Measurements from ENCODE around the gene ARSA. TPM values are rescaled to one million over a fixed set of nuclear protein-coding genes. Genes with fewer than 3 reads are reported as not detected.
A peak's percentile ranks its signal among the peaks of the same experiment; 100 is the strongest.

The ARSA gene
- total RNA-seq, 1 experiment from 2014 or later, result 10.3 TPM

GRCh38 chr22:50607659-50608020, 20.3 kb downstream of the ARSA start:
- no peak overlapping the region; the same call in 1 of the 2 replicates for H3K14ac ChIP-seq (ENCODE audit: insufficient read depth, low read length)
- H3K4me1 Mint-ChIP-seq, result peaks cover 4 to 5% of the 10 kb centered on the region in 2 experiments
- H4K20me1 ChIP-seq (ENCODE audit: control insufficient read depth, insufficient read depth, insufficient read length), result no peaks in the 10 kb centered on the region
- DNase-seq, result no peak
- H4K8ac ChIP-seq (replicated peaks; ENCODE audit: insufficient read length, low read depth, low read length), result no peak overlapping the region
- TF ChIP-seq CTCF (conservative IDR thresholded peaks at IDR 0.05), result no peak
- no peak overlapping the region for H2BK120ac ChIP-seq (ENCODE audit: low read depth, low read length, poor library complexity, severe bottlenecking)
- no peak overlapping the region for H2BK12ac ChIP-seq (ENCODE audit: insufficient read length, low read depth, low read length)
- no peaks in the 10 kb centered on the region for H3K9me3 Mint-ChIP-seq
- no peak overlapping the region for H3K23ac ChIP-seq (ENCODE audit: insufficient read length, low read depth, low read length)
- H3K9me3 ChIP-seq (ENCODE audit: control insufficient read depth, low read depth, low read length), result no peaks in the 10 kb centered on the region
- H3K4me2 ChIP-seq (ENCODE audit: insufficient read depth, insufficient read length, low read length), result no peak overlapping the region
- H3K4me1 ChIP-seq (ENCODE audit: insufficient read depth, low read length), result peaks cover 3% of the 10 kb centered on the region; the same call in 1 of the 2 replicates
- H2BK20ac ChIP-seq (ENCODE audit: low read depth, low read length, poor library complexity, severe bottlenecking), result no peak overlapping the region
- H2AFZ ChIP-seq (ENCODE audit: low read length), result no peak overlapping the region
- no peaks in the 10 kb centered on the region; the same call in 1 of the 2 replicates for H3K27me3 ChIP-seq (ENCODE audit: insufficient read depth, low read length)
- no peak overlapping the region for H4K91ac ChIP-seq (ENCODE audit: insufficient read length, low read depth, low read length)
- peaks cover 5% of the 10 kb centered on the region for H3K23me2 ChIP-seq (ENCODE audit: insufficient read length, low read depth, low read length, poor library complexity, severe bottlenecking)
- no peak overlapping the region for H3K4ac ChIP-seq (ENCODE audit: low read depth, low read length)
- peaks cover 31% of the 10 kb centered on the region for H3K27me3 Mint-ChIP-seq (ENCODE audit: low read depth)
- H3K79me2 ChIP-seq (ENCODE audit: insufficient read depth, low read length), result no peaks in the 10 kb centered on the region
- no peak overlapping the region for H3T11ph ChIP-seq (ENCODE audit: low read length)
- WGBS (ENCODE audit: extremely low coverage, insufficient read length, low lambda C conversion rate), result no CpG with 5 or more reads among the region's 6 CpGs
- no peak overlapping the region for H2AK5ac ChIP-seq (ENCODE audit: insufficient read length, low read length)
- no peak overlapping the region for H3K56ac ChIP-seq (ENCODE audit: insufficient read length, low read depth, low read length)
- peak overlapping the region in 1 of 3 experiments; percentile 75; a peak in 1 of 7 replicates for H3K27ac Mint-ChIP-seq
- no peak overlapping the region for H3K9ac ChIP-seq (ENCODE audit: extremely low read depth, insufficient read length, low read length)
- H3K36me3 Mint-ChIP-seq (ENCODE audit: insufficient read depth in 1 of 3, low read depth in 3 of 3), result no peaks in the 10 kb centered on the region; a peak in 1 of 7 replicates
- H3K4me3 Mint-ChIP-seq, result no peak overlapping the region
- H2BK15ac ChIP-seq (ENCODE audit: low read depth, low read length), result no peak overlapping the region
- no peak overlapping the region for H4K5ac ChIP-seq (ENCODE audit: insufficient read length, low read depth, low read length)
- no peak overlapping the region for H3K27ac ChIP-seq (ENCODE audit: insufficient read length, low read depth, low read length)
- no peak overlapping the region for H2BK5ac ChIP-seq (ENCODE audit: insufficient read length, low read length)
- H3K18ac ChIP-seq (ENCODE audit: insufficient read length, low read depth, low read length), result no peak overlapping the region
- no peaks in the 10 kb centered on the region for H3K79me1 ChIP-seq (ENCODE audit: insufficient read depth, low read depth, low read length, poor library complexity, severe bottlenecking)

Data from H9 (cell line).